Brain microvascular endothelial cell (primary cell): Measurements from ENCODE around the gene C1orf35.

Experiments
- DNase-seq: peaks from one replicate; pipeline ENCODE4 v3.0.0-alpha.2; 2020
- H3K27ac ChIP-seq: fragments of 250-450 bp; sonication (Bioruptor Pico); 2 replicates; pipeline ENCODE4 v1.5.1; 2020; ENCODE audit warnings: mild to moderate bottlenecking, moderate library complexity
- H3K27me3 ChIP-seq: fragments of 250-450 bp; sonication (Bioruptor Pico); replicated peaks from 2 replicates; pipeline ENCODE4 v1.5.1; 2020; ENCODE audit warnings: mild to moderate bottlenecking
- H3K36me3 ChIP-seq: fragments of 250-450 bp; sonication (Bioruptor Pico); replicated peaks from 2 replicates; pipeline ENCODE4 v1.5.1; 2020; ENCODE audit warnings: mild to moderate bottlenecking
- H3K4me3 ChIP-seq: 2 replicates; pipeline ENCODE4 v1.5.1; 2011; ENCODE audit warnings: low read depth, mild to moderate bottlenecking, control low read depth, low read length, moderate library complexity
- CTCF ChIP-seq: IDR thresholded peaks from 2 replicates; pipeline ENCODE4 v1.5.1; 2011; ENCODE audit warnings: low read depth, mild to moderate bottlenecking, moderate library complexity, low read length, control low read depth, inconsistent platforms; ENCODE audit errors: missing control alignments
- in situ Hi-C: cut with HindIII; loops from 2 replicates; pipeline ENCODE4 v1.10.0; 2017; ENCODE audit warnings: low sequenced_read_pairs, low pct_ligation_motif_present

The C1orf35 gene

GRCh38 chr1:228102791-228103620 lies at the start of gene C1orf35:
C1orf35 (minus strand) TSS chr1:228103325; CDS start chr1:228103227, 98 bp downstream.
- DNase-seq, result peak; percentile 87
- H3K36me3 ChIP-seq, result peaks cover 35% of the 10 kb centered on the region
- peak within 1 kb of the TSS; percentile 87 for H3K4me3 ChIP-seq
- TF ChIP-seq CTCF, result no peak
- in situ Hi-C loops, result no loop called here
- peak within 1 kb of the TSS; percentile 45 for H3K27ac ChIP-seq
- no peaks in the 10 kb centered on the region for H3K27me3 ChIP-seq

GRCh38 chr1:228152918-228153258 lies 49.8 kb upstream of the C1orf35 start:
- DNase-seq, result no peak
- peaks cover 9% of the 10 kb centered on the region for H3K36me3 ChIP-seq
- H3K27ac ChIP-seq, result no peak overlapping the region
- TF ChIP-seq CTCF, result no peak
- in situ Hi-C loops, result no loop called here
- no peak overlapping the region for H3K4me3 ChIP-seq
- H3K27me3 ChIP-seq, result peaks cover 2% of the 10 kb centered on the region

GRCh38 chr1:228152097-228152917 lies 49.2 kb upstream of the C1orf35 start:
- Histone ChIP-seq H3K27ac (no peak overlapping the region), H3K27me3 (no peaks in the 10 kb centered on the region), H3K36me3 (peaks cover 11% of the 10 kb centered on the region), H3K4me3 (no peak overlapping the region)
- no peak for TF ChIP-seq CTCF
- in situ Hi-C loops, result no loop called here
- DNase-seq, result no peak

GRCh38 chr1:228151180-228151925 lies 48.2 kb upstream of the C1orf35 start:
- no peak overlapping the region for H3K4me3 ChIP-seq

More at GRCh38 chr1:228151180-228151925, 48.2 kb upstream of the C1orf35 start:
- DNase-seq, result no peak
- Histone ChIP-seq H3K27ac (no peak overlapping the region), H3K36me3 (peaks cover 14% of the 10 kb centered on the region), H3K27me3 (no peaks in the 10 kb centered on the region)
- TF ChIP-seq CTCF, result no peak
- in situ Hi-C loops, result no loop called here
